ENCODE results near the gene IFT80.

- TF ChIP-seq CTCF (IDR thresholded peaks at IDR 0.05): no peak
- TF ChIP-seq POLR2A (IDR thresholded peaks at IDR 0.05): no peak
Measured at GRCh38 chr3:160312014-160312624, 86.9 kb downstream of the IFT80 start.
